Melanocyte of skin (primary cell): ENCODE measurements around the gene KPNB1. TPM values are rescaled to one million over a fixed set of nuclear protein-coding genes. Genes with fewer than 3 reads are reported as not detected.

Source experiments
- small RNA-seq, 2 donors: library from RNA; depleted of rRNA; stranded (forward); fragments of <200 nt; gene quantifications; one replicate each; pipeline ENCODE3, GENCODE V24; 2012
- total RNA-seq, 2 donors: library from RNA; depleted of rRNA; stranded (reverse); fragments of >200 nt; gene quantifications; 2 replicates each; pipeline ENCODE4 v1.2.3, GENCODE V29; 2012

Gene KPNB1
- total RNA-seq = 100 to 1,000 TPM; 263 to 375 TPM

DNA sequence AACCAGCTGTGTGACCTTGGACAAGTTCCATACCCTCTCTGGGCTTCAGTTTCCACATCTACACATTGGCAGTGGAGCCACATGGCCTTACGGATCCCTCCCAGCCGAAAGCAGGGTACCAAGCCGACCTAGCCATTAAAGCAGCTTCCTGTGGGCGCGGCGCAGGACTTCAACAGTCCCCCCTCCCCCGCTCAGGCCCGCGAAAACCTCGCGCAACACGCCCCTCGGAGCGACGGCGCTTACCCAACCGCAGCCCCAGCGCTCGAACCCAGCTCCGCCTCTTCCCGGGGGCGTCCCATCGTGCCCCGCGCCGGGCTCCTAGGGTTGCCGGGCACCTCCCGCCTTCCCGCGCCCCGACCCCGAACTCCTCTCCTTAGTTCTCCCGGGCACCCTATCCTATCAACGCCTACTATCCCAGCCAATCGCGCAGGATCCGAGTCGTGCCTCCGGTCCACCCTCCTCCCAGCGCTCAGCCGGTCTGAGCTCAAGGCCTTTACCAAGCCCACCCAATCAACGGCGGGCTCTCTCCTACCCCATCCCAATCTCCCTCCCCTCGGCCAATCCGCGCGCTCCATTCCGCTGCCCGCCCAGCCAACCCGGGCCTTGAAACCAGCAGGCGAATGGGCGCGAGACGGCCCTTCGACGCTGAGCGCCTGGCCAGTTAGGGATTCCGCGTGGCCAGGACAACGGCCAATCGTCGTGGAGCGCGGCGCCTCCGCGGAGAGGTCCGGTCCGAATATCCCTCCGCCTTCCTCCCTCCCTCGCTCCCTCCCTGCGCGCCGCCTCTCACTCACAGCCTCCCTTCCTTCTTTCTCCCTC, at the start of gene KPNB1:
KPNB1 (plus strand) TSS at position 767 of the 819 bp plus-strand sequence. CDS start 326 bp downstream, outside the sequence.

DNA sequence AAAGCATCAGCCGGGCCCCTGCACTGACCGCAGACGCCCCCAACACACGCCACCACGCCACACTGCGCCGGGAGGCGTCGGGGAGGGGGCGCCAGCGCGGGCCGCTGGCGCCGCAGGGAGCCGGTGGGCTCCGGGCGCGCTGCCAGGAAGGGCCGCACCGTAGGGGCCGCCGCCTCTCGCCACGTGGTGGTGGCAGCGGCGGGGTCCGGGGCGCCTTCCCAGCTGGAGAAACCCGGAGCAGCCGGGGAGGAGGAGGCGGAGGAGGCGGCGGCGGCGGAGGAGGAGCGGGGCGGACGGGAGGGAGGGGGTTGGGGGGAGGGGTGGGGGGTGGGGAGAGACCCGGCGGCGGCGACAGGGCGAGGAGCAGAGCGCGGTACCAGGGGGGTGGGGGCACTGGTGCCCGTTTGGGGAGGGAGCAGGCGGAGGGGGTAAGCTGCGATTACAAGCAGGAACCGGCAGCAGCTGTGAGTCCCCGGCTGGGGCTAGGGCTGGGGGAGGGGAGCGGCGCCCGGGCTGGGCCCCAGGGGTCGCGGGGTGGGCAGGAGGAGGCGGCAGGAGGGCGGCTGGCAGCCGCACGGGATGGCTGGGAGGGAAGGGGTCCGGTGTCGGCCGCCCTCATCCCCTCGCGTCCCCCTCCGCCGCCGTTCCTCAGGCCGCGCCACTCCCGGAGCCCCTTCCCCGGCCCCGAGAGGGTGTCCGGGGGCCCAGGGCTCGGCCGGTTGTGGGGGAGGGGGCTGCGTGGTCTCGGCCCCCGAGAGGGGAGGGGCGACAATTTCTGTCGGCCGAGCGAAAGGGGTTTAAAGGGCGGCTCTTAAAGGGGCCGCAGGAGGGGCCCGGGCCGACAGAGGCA, 44.2 kb downstream of the KPNB1 start, which contains the start of gene TBKBP1:
TBKBP1 (plus strand) TSS at position 431 of the 850 bp plus-strand sequence. CDS start 1,952 bp downstream, outside the sequence.

DNA sequence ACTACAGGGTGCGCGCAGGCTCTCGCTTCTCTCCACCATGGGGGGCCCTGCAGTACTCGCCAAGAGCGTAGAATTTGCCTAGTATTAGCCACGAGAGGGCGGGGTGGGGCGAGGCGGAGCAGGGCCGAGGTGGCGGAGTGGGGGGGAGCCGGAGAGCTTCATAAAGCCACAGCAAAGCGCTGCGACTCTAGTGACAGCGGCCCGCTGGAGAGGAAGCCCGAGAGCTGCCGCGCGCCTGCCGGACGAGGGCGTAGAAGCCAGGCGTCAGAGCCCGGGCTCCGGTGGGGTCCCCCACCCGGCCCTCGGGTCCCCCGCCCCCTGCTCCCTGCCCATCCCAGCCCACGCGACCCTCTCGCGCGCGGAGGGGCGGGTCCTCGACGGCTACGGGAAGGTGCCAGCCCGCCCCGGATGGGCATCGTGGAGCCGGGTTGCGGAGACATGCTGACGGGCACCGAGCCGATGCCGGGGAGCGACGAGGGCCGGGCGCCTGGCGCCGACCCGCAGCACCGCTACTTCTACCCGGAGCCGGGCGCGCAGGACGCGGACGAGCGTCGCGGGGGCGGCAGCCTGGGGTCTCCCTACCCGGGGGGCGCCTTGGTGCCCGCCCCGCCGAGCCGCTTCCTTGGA, 83.4 kb downstream of the KPNB1 start, which contains the start of gene TBX21:
TBX21 (plus strand) TSS at position 190 of the 627 bp plus-strand sequence; CDS start at position 409, 219 bp downstream.

Small RNAs within 50 kb of the gene (small RNA-seq; reads per million reads assigned to genes)
- 0 reads per million in 2 donors for gene AC015674.1

Other genes with a start within 250 kb of the KPNB1 start
- 10 to 100 TPM; 59.2 to 59.9 TPM for gene NPEPPS, start 118.8 kb upstream of the KPNB1 start, total RNA-seq
- 1 to 10 TPM; 5.3 to 7.6 TPM for gene TBKBP1, start 44.2 kb downstream of the KPNB1 start, total RNA-seq
- not detected for gene TBX21, start 83.3 kb downstream of the KPNB1 start, total RNA-seq
- 1 to 10 TPM; 8.0 to 8.9 TPM for gene OSBPL7, start 171.9 kb downstream of the KPNB1 start, total RNA-seq
- gene MRPL10, start 181.6 kb downstream of the KPNB1 start, total RNA-seq = 10 to 100 TPM; 20.6 to 37.3 TPM
- gene LRRC46, start 181.8 kb downstream of the KPNB1 start, total RNA-seq = under 1 TPM in 1 of 2 donors, not detected in 1; 0.33 TPM
- gene SCRN2, start 191.4 kb downstream of the KPNB1 start, total RNA-seq = 10 to 100 TPM; 15.0 to 18.2 TPM
- gene SP6, start 201.2 kb downstream of the KPNB1 start, total RNA-seq = not detected
- 1 to 10 TPM; 3.8 to 4.7 TPM for gene SP2, start 246.3 kb downstream of the KPNB1 start, total RNA-seq